H9 (cell line): Measurements from ENCODE around the gene GLCE. TPM values are rescaled to one million over a fixed set of nuclear protein-coding genes. Genes with fewer than 3 reads are reported as not detected.

ENCODE experiments used
- DNase-seq: peaks from one replicate; pipeline ENCODE4 v3.0.0-alpha.2; 2017
- H2AFZ ChIP-seq: one replicate; pipeline ENCODE4 v1.6.1; 2013; ENCODE audit warnings: mild to moderate bottlenecking, low read length, control low read depth, moderate library complexity
- H2AK5ac ChIP-seq: 2 replicates; pipeline ENCODE4 v1.6.1; 2013; ENCODE audit warnings: low read length, control low read depth, mixed read lengths; ENCODE audit not compliant: insufficient read length
- H2BK120ac ChIP-seq: one replicate; pipeline ENCODE4 v1.6.1; 2013; ENCODE audit warnings: low read depth, mild to moderate bottlenecking, low read length, control low read depth, inconsistent platforms; ENCODE audit not compliant: poor library complexity, severe bottlenecking
- H2BK12ac ChIP-seq: 2 replicates; pipeline ENCODE4 v1.6.1; 2013; ENCODE audit warnings: low read length, control low read depth, mixed read lengths, low read depth; ENCODE audit not compliant: insufficient read length
- H2BK15ac ChIP-seq: 2 replicates; pipeline ENCODE4 v1.6.1; 2013; ENCODE audit warnings: low read depth, low read length, control low read depth
- H2BK20ac ChIP-seq: one replicate; pipeline ENCODE4 v1.6.1; 2013; ENCODE audit warnings: low read depth, mild to moderate bottlenecking, low read length, control low read depth, inconsistent platforms; ENCODE audit not compliant: poor library complexity, severe bottlenecking
- H2BK5ac ChIP-seq: 2 replicates; pipeline ENCODE4 v1.6.1; 2013; ENCODE audit warnings: low read length, control low read depth, mixed read lengths; ENCODE audit not compliant: insufficient read length
- H3K14ac ChIP-seq: 2 replicates; pipeline ENCODE4 v1.6.1; 2013; ENCODE audit warnings: low read length, control low read depth; ENCODE audit not compliant: insufficient read depth
- H3K18ac ChIP-seq: 2 replicates; pipeline ENCODE4 v1.6.1; 2013; ENCODE audit warnings: low read depth, mild to moderate bottlenecking, mixed read lengths, low read length, control low read depth; ENCODE audit not compliant: insufficient read length
- H3K23ac ChIP-seq: 2 replicates; pipeline ENCODE4 v1.6.1; 2013; ENCODE audit warnings: low read length, control low read depth, mixed read lengths, low read depth; ENCODE audit not compliant: insufficient read length
- H3K23me2 ChIP-seq: 2 replicates; pipeline ENCODE4 v1.6.1; 2013; ENCODE audit warnings: low read depth, mild to moderate bottlenecking, mixed read lengths, low read length, control low read depth; ENCODE audit not compliant: insufficient read length, poor library complexity, severe bottlenecking
- H3K27ac ChIP-seq: 2 replicates; pipeline ENCODE4 v1.5.1; 2013; ENCODE audit warnings: low read length, control low read depth, mixed read lengths, low read depth; ENCODE audit not compliant: insufficient read length
- H3K27me3 ChIP-seq: 2 replicates; pipeline ENCODE4 v1.6.1; 2013; ENCODE audit warnings: low read length, control low read depth, inconsistent platforms; ENCODE audit not compliant: insufficient read depth
- H3K4ac ChIP-seq: 2 replicates; pipeline ENCODE4 v1.6.1; 2013; ENCODE audit warnings: low read depth, mild to moderate bottlenecking, control low read depth, inconsistent platforms, low read length, moderate library complexity
- H3K4me1 ChIP-seq: 2 replicates; pipeline ENCODE4 v1.6.1; 2013; ENCODE audit warnings: low read length, control low read depth, inconsistent platforms; ENCODE audit not compliant: insufficient read depth
- H3K4me2 ChIP-seq: 2 replicates; pipeline ENCODE4 v1.6.1; 2013; ENCODE audit warnings: low read length, control low read depth, mixed read lengths; ENCODE audit not compliant: insufficient read length, insufficient read depth
- H3K56ac ChIP-seq: 2 replicates; pipeline ENCODE4 v1.6.1; 2013; ENCODE audit warnings: low read depth, mild to moderate bottlenecking, mixed read lengths, low read length, control low read depth; ENCODE audit not compliant: insufficient read length
- H3K79me1 ChIP-seq: 2 replicates; pipeline ENCODE4 v1.6.1; 2013; ENCODE audit warnings: low read depth, mild to moderate bottlenecking, moderate library complexity, low read length, control low read depth, inconsistent platforms; ENCODE audit not compliant: insufficient read depth, poor library complexity, severe bottlenecking
- H3K79me2 ChIP-seq: 2 replicates; pipeline ENCODE4 v1.6.1; 2013; ENCODE audit warnings: low read length, control low read depth, inconsistent platforms; ENCODE audit not compliant: insufficient read depth
- H3K9ac ChIP-seq: 2 replicates; pipeline ENCODE4 v1.6.1; 2013; ENCODE audit warnings: low read length, control low read depth, mixed read lengths; ENCODE audit not compliant: insufficient read length; ENCODE audit errors: extremely low read depth
- H3K9me3 ChIP-seq: one replicate; pipeline ENCODE4 v1.6.1; 2013; ENCODE audit warnings: low read depth, low read length, inconsistent platforms; ENCODE audit not compliant: control insufficient read depth
- H3T11ph ChIP-seq: one replicate; pipeline ENCODE4 v1.6.1; 2013; ENCODE audit warnings: mild to moderate bottlenecking, low read length, control low read depth, inconsistent platforms
- H4K20me1 ChIP-seq: one replicate; pipeline ENCODE4 v1.6.1; 2013; ENCODE audit not compliant: control insufficient read depth, insufficient read length, insufficient read depth
- H4K5ac ChIP-seq: 2 replicates; pipeline ENCODE4 v1.6.1; 2013; ENCODE audit warnings: low read depth, mild to moderate bottlenecking, mixed read lengths, low read length, control low read depth; ENCODE audit not compliant: insufficient read length
- H4K8ac ChIP-seq: replicated peaks from 2 replicates; pipeline ENCODE4 v1.6.1; 2013; ENCODE audit warnings: low read length, control low read depth, mixed read lengths, low read depth; ENCODE audit not compliant: insufficient read length
- H4K91ac ChIP-seq: 2 replicates; pipeline ENCODE4 v1.6.1; 2013; ENCODE audit warnings: low read depth, mild to moderate bottlenecking, moderate library complexity, mixed read lengths, low read length, control low read depth; ENCODE audit not compliant: insufficient read length
- H3K27ac Mint-ChIP-seq, 3 experiments: 2 replicates in 2 of 3; 3 replicates in 1 of 3; pipeline ENCODE4 v1.8.0; 2020 to 2021; ENCODE audit warnings: mixed read lengths in 3 of 3, mild to moderate bottlenecking in 1 of 3, moderate library complexity in 1 of 3
- H3K27me3 Mint-ChIP-seq: 2 replicates; pipeline ENCODE4 v1.8.0; 2021; ENCODE audit warnings: low read depth, mild to moderate bottlenecking, moderate library complexity, mixed read lengths
- H3K36me3 Mint-ChIP-seq, 3 experiments: 2 replicates in 2 of 3; 3 replicates in 1 of 3; pipeline ENCODE4 v1.8.0; 2020 to 2021; ENCODE audit warnings: low read depth in 3 of 3, mixed read lengths in 3 of 3; ENCODE audit not compliant: insufficient read depth in 1 of 3
- H3K4me1 Mint-ChIP-seq, 2 experiments: 2 replicates each; pipeline ENCODE4 v1.8.0; 2020; ENCODE audit warnings: mixed read lengths in 2 of 2
- H3K4me3 Mint-ChIP-seq, 2 experiments: 2 replicates in 1 of 2; 3 replicates in 1 of 2; pipeline ENCODE4 v1.8.0; 2020 to 2021; ENCODE audit warnings: mild to moderate bottlenecking in 2 of 2, mixed read lengths in 2 of 2, moderate library complexity in 1 of 2
- H3K9me3 Mint-ChIP-seq, 2 experiments: 2 replicates in 1 of 2; 3 replicates in 1 of 2; pipeline ENCODE4 v1.8.0; 2020; ENCODE audit warnings: mild to moderate bottlenecking in 2 of 2, mixed read lengths in 2 of 2, moderate library complexity in 1 of 2
- WGBS: extraction: QIAGEN DNeasy Blood & Tissue Kit; methylation state at CpG from one replicate; pipeline ENCODE4 v1.1.7; 2013; ENCODE audit warnings: missing lambda C conversion rate, low lambda C conversion rate, mixed read lengths; ENCODE audit not compliant: insufficient read length; ENCODE audit errors: extremely low coverage; 5-methylcytosine and 5-hydroxymethylcytosine counted together
- total RNA-seq: library from RNA; stranded (reverse); gene quantifications from 2 replicates; pipeline ENCODE4 v1.2.1, GENCODE V29; 2021
- TF ChIP-seq, protein P1 (sequence below): fragments of 200-600 bp; sonication (generic); conservative IDR thresholded peaks from 3 replicates; pipeline ENCODE4 v1.8.0; 2021; ENCODE audit warnings: antibody characterized with exemption, mild to moderate bottlenecking

GLCE gene
- total RNA-seq, 1 experiment from 2014 or later: 12.2 TPM

DNA sequence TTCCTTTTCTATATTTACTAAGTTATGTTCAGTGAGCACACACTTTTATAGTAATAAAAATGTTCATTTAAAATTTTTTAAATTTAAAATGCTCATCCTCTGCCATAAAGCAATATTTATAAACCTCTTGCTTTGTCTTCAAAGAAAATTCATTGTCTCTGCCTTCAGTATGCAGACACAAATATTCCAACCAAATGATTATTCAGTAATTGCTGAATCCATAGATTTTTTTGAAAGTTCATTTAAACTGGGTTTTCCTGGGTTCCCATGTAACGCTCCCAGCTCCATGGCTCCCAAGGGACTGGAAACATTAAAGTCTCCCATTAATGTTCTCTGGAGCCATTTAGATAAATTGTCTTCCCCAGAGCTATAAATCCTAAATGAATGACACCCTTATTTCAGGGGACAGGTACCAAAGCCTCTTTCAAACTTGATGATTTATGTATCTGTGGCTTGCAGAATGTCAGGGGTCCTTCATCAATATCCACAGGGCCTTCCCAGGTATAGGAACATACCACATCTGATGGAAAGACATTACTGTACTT, 15.2 kb upstream of the GLCE start:
- H3K4ac ChIP-seq: no peak overlapping the region
- no peaks in the 10 kb centered on the region for H3K79me2 ChIP-seq
- no peak overlapping the region for H3K9ac ChIP-seq
- H4K8ac ChIP-seq: no peak overlapping the region
- H3K9me3 ChIP-seq: no peaks in the 10 kb centered on the region
- DNase-seq: no peak
- H4K20me1 ChIP-seq: no peaks in the 10 kb centered on the region
- Mint-ChIP-seq H3K27ac (no peak overlapping the region), H3K9me3 (peaks cover 0 to 3% of the 10 kb centered on the region in 2 experiments; a peak in 2 of 5 replicates), H3K27me3 (peaks cover 28% of the 10 kb centered on the region), H3K4me1 (peaks cover 7 to 12% of the 10 kb centered on the region in 2 experiments; a peak in 3 of 4 replicates), H3K36me3 (no peaks in the 10 kb centered on the region; a peak in 1 of 7 replicates), H3K4me3 (no peak overlapping the region)
- H2BK5ac ChIP-seq: no peak overlapping the region
- H3K4me1 ChIP-seq: no peaks in the 10 kb centered on the region
- no peak overlapping the region for H2AK5ac ChIP-seq
- H2AFZ ChIP-seq: no peak overlapping the region
- H2BK120ac ChIP-seq: no peak overlapping the region
- no peaks in the 10 kb centered on the region for H3K79me1 ChIP-seq
- H3K23me2 ChIP-seq: no peaks in the 10 kb centered on the region
- H3K18ac ChIP-seq: no peak overlapping the region
- H3K27me3 ChIP-seq: no peaks in the 10 kb centered on the region; the same call in 1 of the 2 replicates
- no peak overlapping the region for H3K23ac ChIP-seq
- no peak overlapping the region for H4K5ac ChIP-seq
- no peak overlapping the region for H3K56ac ChIP-seq
- no peak overlapping the region for H3K27ac ChIP-seq
- H3K4me2 ChIP-seq: no peak overlapping the region
- no CpG with 5 or more reads among the region's 1 CpG for WGBS
- H2BK12ac ChIP-seq: no peak overlapping the region
- no peak overlapping the region for H3T11ph ChIP-seq
- no peak overlapping the region for H4K91ac ChIP-seq
- H2BK20ac ChIP-seq: no peak overlapping the region
- TF ChIP-seq, protein P1, sequence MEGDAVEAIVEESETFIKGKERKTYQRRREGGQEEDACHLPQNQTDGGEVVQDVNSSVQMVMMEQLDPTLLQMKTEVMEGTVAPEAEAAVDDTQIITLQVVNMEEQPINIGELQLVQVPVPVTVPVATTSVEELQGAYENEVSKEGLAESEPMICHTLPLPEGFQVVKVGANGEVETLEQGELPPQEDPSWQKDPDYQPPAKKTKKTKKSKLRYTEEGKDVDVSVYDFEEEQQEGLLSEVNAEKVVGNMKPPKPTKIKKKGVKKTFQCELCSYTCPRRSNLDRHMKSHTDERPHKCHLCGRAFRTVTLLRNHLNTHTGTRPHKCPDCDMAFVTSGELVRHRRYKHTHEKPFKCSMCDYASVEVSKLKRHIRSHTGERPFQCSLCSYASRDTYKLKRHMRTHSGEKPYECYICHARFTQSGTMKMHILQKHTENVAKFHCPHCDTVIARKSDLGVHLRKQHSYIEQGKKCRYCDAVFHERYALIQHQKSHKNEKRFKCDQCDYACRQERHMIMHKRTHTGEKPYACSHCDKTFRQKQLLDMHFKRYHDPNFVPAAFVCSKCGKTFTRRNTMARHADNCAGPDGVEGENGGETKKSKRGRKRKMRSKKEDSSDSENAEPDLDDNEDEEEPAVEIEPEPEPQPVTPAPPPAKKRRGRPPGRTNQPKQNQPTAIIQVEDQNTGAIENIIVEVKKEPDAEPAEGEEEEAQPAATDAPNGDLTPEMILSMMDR: no peak
- no peak overlapping the region for H2BK15ac ChIP-seq
- H3K14ac ChIP-seq: no peak overlapping the region
